ENCODE measurements around the gene FBLN1. TPM values are rescaled to one million over a fixed set of nuclear protein-coding genes. Genes with fewer than 3 reads are reported as not detected.

Gene FBLN1
- total RNA-seq, 5 donors from 2014 or later (not counting 1 experiment from before 2014, with no cell fraction given), result 0.96 to 1.5 (median 1.0) TPM; not detected in 2

DNA sequence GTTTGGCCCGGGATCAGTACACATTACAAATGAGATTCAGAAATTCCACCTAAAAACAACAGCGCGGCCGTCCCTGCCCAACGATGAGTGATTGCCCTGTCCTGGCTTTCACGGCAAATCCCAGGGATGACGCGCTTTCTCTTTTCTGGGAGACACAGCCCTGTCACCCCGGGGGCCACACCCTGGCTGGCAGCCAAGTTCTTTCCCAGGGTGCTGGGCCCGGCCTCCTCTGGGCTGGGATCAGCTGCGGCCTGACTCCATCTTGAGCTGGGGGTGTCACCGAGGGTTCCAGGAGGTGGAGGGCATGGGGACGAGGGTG lies 82.7 kb downstream of the FBLN1 start:
- no peaks in the 10 kb centered on the region for H3K36me3 ChIP-seq (ENCODE audit: control insufficient read depth in 2 of 2, extremely low read depth in 1 of 2, insufficient read depth in 1 of 2, low read length in 1 of 2)
- peaks cover 0 to 14% of the 10 kb centered on the region in 2 experiments for H3K4me1 ChIP-seq (ENCODE audit: control insufficient read depth in 1 of 2, extremely low read depth in 1 of 2, insufficient read depth in 2 of 2, low read length in 2 of 2)
- ATAC-seq (replicated peaks in 1 of 4) (no peak), DNase-seq (no peak)
- H3K4me3 ChIP-seq (ENCODE audit: control insufficient read depth in 1 of 2, extremely low read depth in 1 of 2, low read length in 1 of 2), result no peak overlapping the region
- WGBS (ENCODE audit: insufficient coverage), result 71% methylated on average over 9 of the region's 13 CpGs
- no peaks in the 10 kb centered on the region for H3K9me3 ChIP-seq
- no peak overlapping the region for H3K27ac ChIP-seq (ENCODE audit: low read length)
- POLR2A ChIA-PET, result no interaction called here
- H3K4me1 Mint-ChIP-seq, result peaks cover 6 to 13% (median 12%) of the 10 kb centered on the region in 3 donors
- H3K27me3 ChIP-seq (replicated peaks in 1 of 2; ENCODE audit: control insufficient read depth in 2 of 2, extremely low read depth in 1 of 2, insufficient read depth in 2 of 2, low read length in 1 of 2), result peaks cover 0 to 32% of the 10 kb centered on the region in 2 experiments
- CTCF ChIA-PET, result interaction anchor here in 1 of 2 donors (0.6 kb wide), 1 partner anchor 11 kb away, joined by 9 read pairs; no protein-coding TSS in a partner anchor
- H3K9me3 Mint-ChIP-seq, result peaks cover 0 to 5% (median 0%) of the 10 kb centered on the region in 3 donors
- no peaks in the 10 kb centered on the region for H3K36me3 Mint-ChIP-seq
- peaks cover 9 to 13% of the 10 kb centered on the region in 2 donors for H3K27me3 Mint-ChIP-seq
- no peak overlapping the region for H3K27ac Mint-ChIP-seq
- H3K4me3 Mint-ChIP-seq, result no peak overlapping the region

DNA sequence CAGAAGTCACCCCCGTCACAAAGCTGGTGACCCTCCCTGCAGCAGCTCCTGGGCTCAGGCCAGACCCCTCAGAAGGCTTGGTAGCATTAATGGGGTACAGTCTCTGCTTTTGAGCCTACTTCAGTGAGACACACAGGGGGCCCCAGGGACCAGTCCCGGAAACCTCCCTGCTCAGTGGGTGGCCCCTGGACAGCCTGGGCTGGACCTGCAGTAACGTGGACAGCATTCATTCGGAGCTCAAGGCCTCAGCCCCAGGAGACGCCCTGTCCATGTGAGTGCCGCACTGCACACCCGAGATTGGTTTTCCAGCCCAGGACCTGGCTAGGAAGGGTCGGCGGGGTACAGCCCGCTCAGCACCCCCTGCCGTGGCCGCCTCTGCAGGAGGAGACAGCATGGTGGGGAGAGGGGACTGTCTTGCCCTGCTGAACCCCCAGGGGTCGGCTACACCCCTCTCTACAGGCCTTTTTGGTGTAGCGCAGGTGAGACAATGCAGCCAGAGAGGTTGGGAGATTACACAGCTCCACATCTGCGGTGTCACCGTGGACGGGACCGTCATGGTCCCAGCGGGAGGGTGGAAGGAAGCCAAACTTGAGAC lies 83.4 kb downstream of the FBLN1 start:
- Histone ChIP-seq H3K9me3 (no peaks in the 10 kb centered on the region), H3K4me3 (ENCODE audit: control insufficient read depth in 1 of 2, extremely low read depth in 1 of 2, low read length in 1 of 2) (no peak overlapping the region), H3K4me1 (ENCODE audit: control insufficient read depth in 1 of 2, extremely low read depth in 1 of 2, insufficient read depth in 2 of 2, low read length in 2 of 2) (peaks cover 0 to 14% of the 10 kb centered on the region in 2 experiments), H3K36me3 (ENCODE audit: control insufficient read depth in 2 of 2, extremely low read depth in 1 of 2, insufficient read depth in 1 of 2, low read length in 1 of 2) (no peaks in the 10 kb centered on the region), H3K27me3 (replicated peaks in 1 of 2; ENCODE audit: control insufficient read depth in 2 of 2, extremely low read depth in 1 of 2, insufficient read depth in 2 of 2, low read length in 1 of 2) (peaks cover 0 to 32% of the 10 kb centered on the region in 2 experiments), H3K27ac (ENCODE audit: low read length) (no peak overlapping the region)
- H3K27ac Mint-ChIP-seq, result no peak overlapping the region
- CTCF ChIA-PET, result interaction anchor here in 1 of 2 donors (0.6 kb wide), 1 partner anchor 11 kb away, joined by 9 read pairs; no protein-coding TSS in a partner anchor
- POLR2A ChIA-PET, result no interaction called here
- DNase-seq, result no peak
- no peaks in the 10 kb centered on the region for H3K36me3 Mint-ChIP-seq
- no peak for ATAC-seq (replicated peaks in 1 of 4)
- H3K27me3 Mint-ChIP-seq, result peaks cover 10 to 13% of the 10 kb centered on the region in 2 donors
- H3K9me3 Mint-ChIP-seq, result peaks cover 0 to 5% (median 0%) of the 10 kb centered on the region in 3 donors
- H3K4me3 Mint-ChIP-seq, result no peak overlapping the region
- H3K4me1 Mint-ChIP-seq, result peaks cover 6 to 13% (median 12%) of the 10 kb centered on the region in 3 donors
- 91% methylated on average over 13 of the region's 19 CpGs for WGBS (ENCODE audit: insufficient coverage)

DNA sequence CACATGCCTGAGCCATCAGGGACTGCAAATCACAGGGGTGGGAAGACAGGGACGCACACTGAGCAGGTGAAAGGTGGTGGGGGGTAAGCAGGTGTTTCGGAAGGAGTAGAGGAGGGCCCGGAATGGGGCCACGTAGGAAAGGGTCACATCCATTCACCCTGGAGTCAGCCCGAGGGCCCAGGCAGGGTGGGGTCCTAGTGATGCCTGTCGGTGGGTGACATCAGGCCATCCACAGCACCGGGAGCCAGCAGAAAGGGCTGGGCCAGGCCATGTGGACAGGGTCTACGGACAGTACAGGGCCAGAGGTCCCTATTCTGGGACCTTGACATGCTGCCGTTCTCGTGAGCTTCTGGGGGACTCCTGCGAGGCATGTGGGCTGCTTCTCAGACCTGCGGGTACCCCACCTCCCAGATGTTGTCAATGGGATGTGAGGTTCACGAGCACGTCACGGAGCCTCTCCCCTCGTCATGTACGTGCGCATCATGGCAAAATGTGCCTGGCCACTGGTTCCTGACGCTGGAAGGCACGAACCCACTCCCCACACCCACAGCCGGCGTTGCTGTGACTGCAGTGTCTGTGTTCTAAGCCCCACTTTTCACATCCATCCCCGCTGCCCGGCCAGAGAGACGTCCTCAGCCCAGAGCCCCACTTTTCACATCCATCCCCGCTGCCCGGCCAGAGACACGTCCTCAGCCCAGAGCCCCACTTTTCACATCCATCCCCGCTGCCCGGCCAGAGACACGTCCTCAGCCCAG lies 84.1 kb downstream of the FBLN1 start:
- Mint-ChIP-seq H3K9me3 (peaks cover 0 to 5% (median 0%) of the 10 kb centered on the region in 3 donors), H3K27ac (no peak overlapping the region), H3K4me1 (peaks cover 6 to 13% (median 12%) of the 10 kb centered on the region in 3 donors), H3K36me3 (no peaks in the 10 kb centered on the region), H3K27me3 (peaks cover 10 to 13% of the 10 kb centered on the region in 2 donors), H3K4me3 (no peak overlapping the region)
- DNase-seq, result no peak
- Histone ChIP-seq H3K27ac (ENCODE audit: low read length) (no peak overlapping the region), H3K4me1 (ENCODE audit: control insufficient read depth in 1 of 2, extremely low read depth in 1 of 2, insufficient read depth in 2 of 2, low read length in 2 of 2) (peaks cover 0 to 14% of the 10 kb centered on the region in 2 experiments), H3K27me3 (replicated peaks in 1 of 2; ENCODE audit: control insufficient read depth in 2 of 2, extremely low read depth in 1 of 2, insufficient read depth in 2 of 2, low read length in 1 of 2) (peaks cover 0 to 32% of the 10 kb centered on the region in 2 experiments), H3K36me3 (ENCODE audit: control insufficient read depth in 2 of 2, extremely low read depth in 1 of 2, insufficient read depth in 1 of 2, low read length in 1 of 2) (no peaks in the 10 kb centered on the region), H3K4me3 (ENCODE audit: control insufficient read depth in 1 of 2, extremely low read depth in 1 of 2, low read length in 1 of 2) (no peak overlapping the region), H3K9me3 (no peaks in the 10 kb centered on the region)
- POLR2A ChIA-PET, result no interaction called here
- 84% methylated on average over 18 of the region's 31 CpGs for WGBS (ENCODE audit: insufficient coverage)
- ATAC-seq (replicated peaks in 1 of 4), result no peak
- CTCF ChIA-PET, result no interaction called here

DNA sequence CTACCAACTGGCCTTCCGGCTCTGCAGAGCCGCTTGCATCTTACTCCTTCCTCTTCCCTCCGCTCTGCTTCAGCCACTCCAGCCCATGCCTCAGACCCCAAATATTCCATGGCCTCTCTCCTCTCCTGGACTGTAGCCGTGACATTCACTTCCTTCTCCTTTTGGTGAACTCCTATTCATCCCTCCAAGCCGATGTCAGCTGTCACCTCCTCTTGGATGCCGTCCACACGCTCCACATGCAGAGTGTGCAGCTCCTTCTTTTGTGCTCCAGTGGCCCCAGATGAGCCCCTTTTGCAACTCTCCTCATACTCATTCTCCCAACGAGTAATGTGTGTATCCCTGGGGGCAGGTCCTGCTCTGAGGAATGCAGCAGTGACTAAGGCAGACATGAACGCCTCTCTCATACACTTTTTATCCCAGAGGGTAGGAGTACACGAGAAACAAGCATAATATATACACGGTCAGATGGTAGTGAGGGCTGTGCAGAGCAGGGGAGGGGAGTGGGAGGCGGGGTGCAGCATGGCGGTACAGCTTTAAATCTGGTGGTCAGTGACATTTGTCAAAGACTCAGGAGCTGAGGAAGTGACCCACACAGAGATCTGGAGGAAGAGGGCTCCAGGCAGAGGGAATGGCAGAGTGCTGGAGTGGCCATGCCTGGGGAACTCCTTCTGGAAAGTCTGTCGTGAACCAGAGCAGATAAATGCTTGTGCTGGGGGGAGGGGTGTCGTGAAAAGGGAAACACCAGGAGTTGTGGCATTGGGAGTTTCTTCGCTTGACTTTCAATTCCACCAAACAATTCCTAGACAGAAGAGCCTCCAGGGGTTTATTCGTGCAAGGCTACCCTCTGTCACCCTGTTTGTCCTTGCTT lies 85.2 kb downstream of the FBLN1 start:
- no peak overlapping the region for H3K4me3 ChIP-seq (ENCODE audit: control insufficient read depth in 1 of 2, extremely low read depth in 1 of 2, low read length in 1 of 2)
- Mint-ChIP-seq H3K27ac (no peak overlapping the region), H3K4me3 (no peak overlapping the region), H3K36me3 (no peaks in the 10 kb centered on the region), H3K27me3 (peaks cover 10 to 13% of the 10 kb centered on the region in 2 donors), H3K9me3 (peaks cover 0 to 5% (median 0%) of the 10 kb centered on the region in 3 donors), H3K4me1 (peaks cover 6 to 9% (median 9%) of the 10 kb centered on the region in 3 donors)
- ATAC-seq (replicated peaks in 1 of 4), result no peak
- no peaks in the 10 kb centered on the region for H3K9me3 ChIP-seq
- WGBS (ENCODE audit: insufficient coverage), result 86% methylated on average over 8 of the region's 17 CpGs
- no peak overlapping the region for H3K27ac ChIP-seq (ENCODE audit: low read length)
- ChIA-PET CTCF (no interaction called here), POLR2A (no interaction called here)
- peaks cover 0 to 35% of the 10 kb centered on the region in 2 experiments for H3K27me3 ChIP-seq (replicated peaks in 1 of 2; ENCODE audit: control insufficient read depth in 2 of 2, extremely low read depth in 1 of 2, insufficient read depth in 2 of 2, low read length in 1 of 2)
- peaks cover 0 to 13% of the 10 kb centered on the region in 2 experiments for H3K4me1 ChIP-seq (ENCODE audit: control insufficient read depth in 1 of 2, extremely low read depth in 1 of 2, insufficient read depth in 2 of 2, low read length in 2 of 2)
- DNase-seq, result no peak
- no peaks in the 10 kb centered on the region for H3K36me3 ChIP-seq (ENCODE audit: control insufficient read depth in 2 of 2, extremely low read depth in 1 of 2, insufficient read depth in 1 of 2, low read length in 1 of 2)

DNA sequence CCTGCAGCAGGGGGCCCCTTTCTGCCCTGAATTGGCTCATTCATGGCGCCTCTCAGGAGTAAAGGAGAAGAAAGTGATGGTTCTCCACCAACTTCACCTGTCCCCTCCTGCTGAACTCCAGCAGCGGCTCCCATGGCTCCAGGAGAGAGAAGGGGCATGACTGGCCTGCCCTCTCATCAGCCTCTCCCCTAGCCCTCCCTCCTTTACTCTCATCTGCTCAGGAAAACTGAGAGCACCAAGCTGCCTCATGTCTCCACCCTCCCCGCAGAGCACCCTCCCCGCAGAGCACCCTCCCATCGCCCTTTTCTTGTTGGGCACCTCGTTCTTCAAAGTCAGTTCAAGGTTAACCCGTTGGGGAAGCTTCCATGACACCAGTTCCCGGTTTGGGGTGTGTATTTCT lies 86.9 kb downstream of the FBLN1 start:
- H3K9me3 ChIP-seq, result no peaks in the 10 kb centered on the region
- no peak overlapping the region for H3K4me3 ChIP-seq (ENCODE audit: control insufficient read depth in 1 of 2, extremely low read depth in 1 of 2, low read length in 1 of 2)
- WGBS (ENCODE audit: insufficient coverage), result 87% methylated on average over 4 of the region's 8 CpGs
- ChIA-PET POLR2A (no interaction called here), CTCF (no interaction called here)
- no peaks in the 10 kb centered on the region for H3K9me3 Mint-ChIP-seq
- no peak overlapping the region for H3K27ac ChIP-seq (ENCODE audit: low read length)
- H3K36me3 Mint-ChIP-seq, result no peaks in the 10 kb centered on the region
- peaks cover 10 to 13% of the 10 kb centered on the region in 2 donors for H3K27me3 Mint-ChIP-seq
- no peaks in the 10 kb centered on the region for H3K36me3 ChIP-seq (ENCODE audit: control insufficient read depth in 2 of 2, extremely low read depth in 1 of 2, insufficient read depth in 1 of 2, low read length in 1 of 2)
- no peak for ATAC-seq (replicated peaks in 1 of 4)
- peaks cover 0 to 39% of the 10 kb centered on the region in 2 experiments for H3K27me3 ChIP-seq (replicated peaks in 1 of 2; ENCODE audit: control insufficient read depth in 2 of 2, extremely low read depth in 1 of 2, insufficient read depth in 2 of 2, low read length in 1 of 2)
- no peak for DNase-seq
- no peaks in the 10 kb centered on the region for H3K4me1 ChIP-seq (ENCODE audit: control insufficient read depth in 1 of 2, extremely low read depth in 1 of 2, insufficient read depth in 2 of 2, low read length in 2 of 2)
- H3K4me3 Mint-ChIP-seq, result no peak overlapping the region
- H3K4me1 Mint-ChIP-seq, result no peaks in the 10 kb centered on the region
- no peak overlapping the region for H3K27ac Mint-ChIP-seq

DNA sequence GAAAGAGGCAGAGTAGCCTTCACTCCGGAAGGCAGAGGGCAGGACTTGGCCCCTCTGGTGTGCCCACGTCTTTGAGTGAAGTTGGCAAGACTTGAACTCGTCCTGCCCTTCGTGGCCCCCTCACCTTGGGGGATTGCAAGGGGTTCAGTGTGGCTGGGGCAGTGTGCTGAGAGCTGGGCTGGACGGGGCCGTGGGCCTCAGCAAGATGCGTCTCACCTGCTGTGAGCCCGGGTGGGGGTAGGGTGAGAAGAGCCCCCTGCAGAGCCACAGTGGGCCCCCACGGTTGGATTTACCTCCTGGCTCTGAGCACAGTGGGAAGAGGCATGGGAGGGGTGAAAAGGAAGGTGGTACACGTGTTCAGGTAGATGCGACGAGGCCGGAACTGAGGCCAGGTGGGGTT lies 87.6 kb downstream of the FBLN1 start:
- H3K27me3 ChIP-seq (replicated peaks in 1 of 2; ENCODE audit: control insufficient read depth in 2 of 2, extremely low read depth in 1 of 2, insufficient read depth in 2 of 2, low read length in 1 of 2), result peaks cover 0 to 39% of the 10 kb centered on the region in 2 experiments
- ATAC-seq (replicated peaks in 1 of 4), result no peak
- H3K27me3 Mint-ChIP-seq, result peaks cover 10 to 13% of the 10 kb centered on the region in 2 donors
- WGBS (ENCODE audit: insufficient coverage), result 79% methylated on average over 13 of the region's 13 CpGs
- CTCF ChIA-PET, result no interaction called here
- no peaks in the 10 kb centered on the region for H3K4me1 Mint-ChIP-seq
- DNase-seq, result no peak
- no peaks in the 10 kb centered on the region for H3K36me3 Mint-ChIP-seq
- no peak overlapping the region for H3K27ac Mint-ChIP-seq
- H3K4me3 ChIP-seq (ENCODE audit: control insufficient read depth in 1 of 2, extremely low read depth in 1 of 2, low read length in 1 of 2), result no peak overlapping the region
- no peaks in the 10 kb centered on the region for H3K9me3 ChIP-seq
- no peaks in the 10 kb centered on the region for H3K36me3 ChIP-seq (ENCODE audit: control insufficient read depth in 2 of 2, extremely low read depth in 1 of 2, insufficient read depth in 1 of 2, low read length in 1 of 2)
- POLR2A ChIA-PET, result no interaction called here
- H3K4me3 Mint-ChIP-seq, result no peak overlapping the region
- H3K4me1 ChIP-seq (ENCODE audit: control insufficient read depth in 1 of 2, extremely low read depth in 1 of 2, insufficient read depth in 2 of 2, low read length in 2 of 2), result no peaks in the 10 kb centered on the region
- H3K27ac ChIP-seq (ENCODE audit: low read length), result no peak overlapping the region
- no peaks in the 10 kb centered on the region for H3K9me3 Mint-ChIP-seq

All from T-cell (primary cell).